Panc1 (cell line): Measurements from ENCODE around the gene UBL7.

ENCODE experiments used
- CTCF ChIP-seq: fragments of 450-650 bp; IDR thresholded peaks from 2 replicates; pipeline ENCODE4 v1.5.1; 2017; ENCODE audit warnings: mild to moderate bottlenecking
- POLR2AphosphoS5 ChIP-seq: IDR thresholded peaks from 2 replicates; pipeline ENCODE4 v1.6.1; 2012; ENCODE audit warnings: mild to moderate bottlenecking, low read depth, low read length, moderate library complexity
- REST ChIP-seq, 2 experiments: IDR thresholded peaks; 2 replicates each; pipeline ENCODE4 v1.6.1; 2011 to 2012; ENCODE audit warnings: low read depth in 2 of 2, control low read depth in 1 of 2, low read length in 1 of 2, mild to moderate bottlenecking in 1 of 2, moderate library complexity in 1 of 2; ENCODE audit not compliant: insufficient read depth in 1 of 2
- SIN3A ChIP-seq: IDR thresholded peaks from 2 replicates; pipeline ENCODE4 v1.6.1; 2012; ENCODE audit warnings: low read depth, mild to moderate bottlenecking, low read length, moderate library complexity, borderline replicate concordance; ENCODE audit not compliant: insufficient read depth
- TCF7L2 ChIP-seq: IDR thresholded peaks from 2 replicates; pipeline ENCODE4 v1.6.1; 2011; ENCODE audit warnings: mild to moderate bottlenecking, low read depth, low read length, inconsistent platforms

- TF ChIP-seq POLR2AphosphoS5 (no peak), CTCF (no peak), REST (IDR thresholded peaks at IDR 0.05; ENCODE audit: insufficient read depth in 1 of 2, low read depth in 2 of 2, low read length in 1 of 2) (no peak), TCF7L2 (no peak), SIN3A (no peak)
Observed at GRCh38 chr15:74497584-74497983, 36.6 kb upstream of the UBL7 start.
